DOHH2 (cell line): ENCODE results near the gene UMPS.

Source experiments
- H3F3A ChIP-seq: fragments of 200-600 bp; sonication (generic), shearing (Covaris generic); 2 replicates; pipeline ENCODE4 v1.6.0; 2016; ENCODE audit warnings: antibody characterized with exemption, mild to moderate bottlenecking; ENCODE audit not compliant: control insufficient read depth, insufficient read depth
- H3K27ac ChIP-seq: fragments of 200-600 bp; sonication (generic); 2 replicates; pipeline ENCODE4 v1.5.1; 2014; ENCODE audit warnings: low read depth, mild to moderate bottlenecking, low read length, moderate library complexity
- H3K27me3 ChIP-seq: fragments of 200-600 bp; sonication (generic); 2 replicates; pipeline ENCODE4 v1.6.1; 2014; ENCODE audit warnings: mild to moderate bottlenecking, low read length, mixed read lengths; ENCODE audit not compliant: control insufficient read depth
- H3K36me3 ChIP-seq: fragments of 200-600 bp; sonication (generic); 2 replicates; pipeline ENCODE4 v1.6.1; 2014; ENCODE audit warnings: mild to moderate bottlenecking, low read length, moderate library complexity, mixed read lengths; ENCODE audit not compliant: control insufficient read depth
- H3K4me1 ChIP-seq: fragments of 200-600 bp; sonication (generic); 2 replicates; pipeline ENCODE4 v1.6.1; 2014; ENCODE audit warnings: mild to moderate bottlenecking, low read length, mixed read lengths; ENCODE audit not compliant: control insufficient read depth
- H3K4me2 ChIP-seq: fragments of 200-600 bp; sonication (generic); 2 replicates; pipeline ENCODE4 v1.6.0; 2014; ENCODE audit warnings: mild to moderate bottlenecking, low read length, moderate library complexity
- H3K4me3 ChIP-seq: fragments of 200-600 bp; sonication (generic); 2 replicates; pipeline ENCODE4 v1.5.1; 2014; ENCODE audit warnings: mild to moderate bottlenecking, low read length, mixed read lengths
- H3K79me2 ChIP-seq: fragments of 200-600 bp; sonication (generic); 2 replicates; pipeline ENCODE4 v1.6.1; 2014; ENCODE audit warnings: mild to moderate bottlenecking, low read length, mixed read lengths; ENCODE audit not compliant: control insufficient read depth
- H3K9me2 ChIP-seq: fragments of 200-600 bp; sonication (generic); replicated peaks from 2 replicates; pipeline ENCODE4 v1.6.1; 2014; ENCODE audit warnings: mild to moderate bottlenecking, low read length, mixed read lengths; ENCODE audit not compliant: control insufficient read depth
- H3K9me3 ChIP-seq: fragments of 200-600 bp; sonication (generic); 2 replicates; pipeline ENCODE4 v1.6.1; 2014; ENCODE audit warnings: antibody characterized with exemption, low read length, mixed read lengths; ENCODE audit not compliant: control insufficient read depth, insufficient read depth
- H4K20me1 ChIP-seq: fragments of 200-600 bp; sonication (generic); 2 replicates; pipeline ENCODE4 v1.6.0; 2014; ENCODE audit warnings: low read depth, mild to moderate bottlenecking, antibody characterized with exemption, low read length, moderate library complexity; ENCODE audit not compliant: control insufficient read depth, insufficient read depth
- EZH2phosphoT487 ChIP-seq: fragments of 200-600 bp; sonication (generic); IDR thresholded peaks from 2 replicates; pipeline ENCODE4 v1.6.1; 2017; ENCODE audit warnings: borderline replicate concordance, mild to moderate bottlenecking, antibody characterized with exemption, low read length, moderate library complexity, mixed read lengths
- TF ChIP-seq, protein P1 (sequence below): fragments of 200-600 bp; sonication (generic); IDR thresholded peaks from one replicate; pipeline ENCODE4 v1.5.1; 2014; ENCODE audit warnings: antibody characterized with exemption, mild to moderate bottlenecking, low read depth, low read length; ENCODE audit not compliant: poor library complexity, severe bottlenecking

UMPS gene

GRCh38 chr3:124698030-124698770 lies 32.1 kb upstream of the UMPS start:
- Histone ChIP-seq H3K27me3 (peaks cover 26% of the 10 kb centered on the region), H4K20me1 (no peaks in the 10 kb centered on the region), H3F3A (no peaks in the 10 kb centered on the region), H3K4me2 (no peak overlapping the region), H3K4me3 (no peak overlapping the region), H3K9me3 (no peaks in the 10 kb centered on the region), H3K27ac (no peak overlapping the region), H3K9me2 (no peaks in the 10 kb centered on the region), H3K4me1 (no peaks in the 10 kb centered on the region), H3K36me3 (no peaks in the 10 kb centered on the region), H3K79me2 (no peaks in the 10 kb centered on the region)
- TF ChIP-seq, protein P1, sequence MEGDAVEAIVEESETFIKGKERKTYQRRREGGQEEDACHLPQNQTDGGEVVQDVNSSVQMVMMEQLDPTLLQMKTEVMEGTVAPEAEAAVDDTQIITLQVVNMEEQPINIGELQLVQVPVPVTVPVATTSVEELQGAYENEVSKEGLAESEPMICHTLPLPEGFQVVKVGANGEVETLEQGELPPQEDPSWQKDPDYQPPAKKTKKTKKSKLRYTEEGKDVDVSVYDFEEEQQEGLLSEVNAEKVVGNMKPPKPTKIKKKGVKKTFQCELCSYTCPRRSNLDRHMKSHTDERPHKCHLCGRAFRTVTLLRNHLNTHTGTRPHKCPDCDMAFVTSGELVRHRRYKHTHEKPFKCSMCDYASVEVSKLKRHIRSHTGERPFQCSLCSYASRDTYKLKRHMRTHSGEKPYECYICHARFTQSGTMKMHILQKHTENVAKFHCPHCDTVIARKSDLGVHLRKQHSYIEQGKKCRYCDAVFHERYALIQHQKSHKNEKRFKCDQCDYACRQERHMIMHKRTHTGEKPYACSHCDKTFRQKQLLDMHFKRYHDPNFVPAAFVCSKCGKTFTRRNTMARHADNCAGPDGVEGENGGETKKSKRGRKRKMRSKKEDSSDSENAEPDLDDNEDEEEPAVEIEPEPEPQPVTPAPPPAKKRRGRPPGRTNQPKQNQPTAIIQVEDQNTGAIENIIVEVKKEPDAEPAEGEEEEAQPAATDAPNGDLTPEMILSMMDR = no peak
- TF ChIP-seq EZH2phosphoT487 = no peak

- Histone ChIP-seq H3K36me3 (no peaks in the 10 kb centered on the region), H3K4me3 (no peak overlapping the region), H3K27ac (no peak overlapping the region), H3K79me2 (no peaks in the 10 kb centered on the region), H4K20me1 (no peaks in the 10 kb centered on the region), H3K9me2 (no peaks in the 10 kb centered on the region), H3K4me2 (no peak overlapping the region), H3F3A (no peaks in the 10 kb centered on the region), H3K9me3 (no peaks in the 10 kb centered on the region), H3K4me1 (no peaks in the 10 kb centered on the region), H3K27me3 (peaks cover 22% of the 10 kb centered on the region)
- no peak for TF ChIP-seq EZH2phosphoT487
- TF ChIP-seq, protein P1 = no peak
Measured at GRCh38 chr3:124699051-124699450, 31.2 kb upstream of the UMPS start.

- Histone ChIP-seq H3K9me3 (no peaks in the 10 kb centered on the region), H3F3A (no peaks in the 10 kb centered on the region), H3K4me2 (no peak overlapping the region), H3K79me2 (no peaks in the 10 kb centered on the region), H3K9me2 (no peaks in the 10 kb centered on the region), H3K36me3 (no peaks in the 10 kb centered on the region), H3K27ac (no peak overlapping the region), H3K4me3 (no peak overlapping the region), H4K20me1 (no peaks in the 10 kb centered on the region), H3K4me1 (no peaks in the 10 kb centered on the region), H3K27me3 (peaks cover 19% of the 10 kb centered on the region)
- TF ChIP-seq, protein P1 = no peak
- TF ChIP-seq EZH2phosphoT487 = no peak
Measured at GRCh38 chr3:124699686-124700396, 30.4 kb upstream of the UMPS start.
